Subcutaneous adipose tissue (tissue), 4 donors: ENCODE measurements around the gene CAVIN4. TPM values are rescaled to one million over a fixed set of nuclear protein-coding genes. Genes with fewer than 3 reads are reported as not detected.

ENCODE experiments used
- CTCF ChIP-seq: fragments of 450-650 bp; IDR thresholded peaks from one replicate; pipeline ENCODE4 v1.5.1; 2016; ENCODE audit warnings: low read depth, mild to moderate bottlenecking, control low read depth, antibody characterized with exemption, moderate library complexity
- total RNA-seq, 4 donors: library from RNA; depleted of rRNA; stranded (reverse); fragments of >200 nt; gene quantifications; one replicate each; pipeline ENCODE4 v1.1.0, GENCODE V29; 2016

Gene CAVIN4
- total RNA-seq, 4 donors from 2014 or later: 0.17 to 0.49 (median 0.31) TPM

GRCh38 chr9:100561256-100561655, 16.6 kb upstream of the CAVIN4 start:
- no peak for TF ChIP-seq CTCF

- no peak for TF ChIP-seq CTCF
Observed at GRCh38 chr9:100567856-100568255, 10.0 kb upstream of the CAVIN4 start.

- TF ChIP-seq CTCF: no peak
Observed at GRCh38 chr9:100573655-100574260, 4.1 kb upstream of the CAVIN4 start.

- no peak for TF ChIP-seq CTCF
Observed at GRCh38 chr9:100575006-100575405, 2.9 kb upstream of the CAVIN4 start.

- no peak for TF ChIP-seq CTCF
Observed at GRCh38 chr9:100575765-100576386, 2.0 kb upstream of the CAVIN4 start.

GRCh38 chr9:100578610-100579009, 731 bp downstream of the CAVIN4 start:
- no peak for TF ChIP-seq CTCF

GRCh38 chr9:100579665-100580064, 1.8 kb downstream of the CAVIN4 start:
- no peak for TF ChIP-seq CTCF
